GM20000 (cell line): ENCODE measurements around the gene AP1M1.

Source experiments
- DNase-seq: peaks from one replicate; pipeline ENCODE4 v3.0.0; 2012; ENCODE audit warnings: low spot score
- CTCF ChIP-seq: IDR thresholded peaks from 2 replicates; pipeline ENCODE4 v1.5.1; 2012; ENCODE audit warnings: mild to moderate bottlenecking, control low read depth; ENCODE audit errors: extremely low read depth, missing control alignments

Gene AP1M1

GRCh38 chr19:16227837-16228636, 30.3 kb downstream of the AP1M1 start:
- no peak for TF ChIP-seq CTCF
- DNase-seq = no peak

GRCh38 chr19:16228637-16229321, 31.1 kb downstream of the AP1M1 start:
- DNase-seq = no peak
- TF ChIP-seq CTCF = no peak

- TF ChIP-seq CTCF = no peak
- no peak for DNase-seq
Observed at GRCh38 chr19:16229322-16229641, 31.6 kb downstream of the AP1M1 start.

GRCh38 chr19:16232127-16232526, 34.4 kb downstream of the AP1M1 start:
- no peak for TF ChIP-seq CTCF
- no peak for DNase-seq

- no peak for DNase-seq
- no peak for TF ChIP-seq CTCF
Observed at GRCh38 chr19:16232568-16232967, 34.9 kb downstream of the AP1M1 start.

- TF ChIP-seq CTCF = no peak
- DNase-seq = no peak
Observed at GRCh38 chr19:16233081-16233776, 35.5 kb downstream of the AP1M1 start.
